Loucy (cell line): ENCODE data around the gene EXTL1.
"Not testable (repeated sequence)": the region's sequence is repeated elsewhere in the genome, so short reads cannot be mapped to it uniquely, and the experiment has no call there.

Experiments used
- H2AFZ ChIP-seq: fragments of 200-600 bp; sonication (generic); 2 replicates; pipeline ENCODE4 v1.6.0; 2016; ENCODE audit warnings: antibody characterized with exemption, mild to moderate bottlenecking, low read length, moderate library complexity
- H3F3A ChIP-seq: fragments of 200-600 bp; 2 replicates; pipeline ENCODE4 v1.6.0; 2016; ENCODE audit warnings: antibody characterized with exemption, low read depth, mild to moderate bottlenecking
- H3K27me3 ChIP-seq: fragments of 200-600 bp; sonication (generic); 2 replicates; pipeline ENCODE4 v1.6.1; 2014; ENCODE audit warnings: low read length, mild to moderate bottlenecking; ENCODE audit not compliant: insufficient read depth, poor library complexity, severe bottlenecking
- H3K36me3 ChIP-seq: fragments of 200-600 bp; sonication (generic); 2 replicates; pipeline ENCODE4 v1.6.1; 2016; ENCODE audit warnings: low read length; ENCODE audit not compliant: insufficient read depth
- H3K4me1 ChIP-seq: fragments of 200-600 bp; sonication (generic); 2 replicates; pipeline ENCODE4 v1.5.1; 2014; ENCODE audit warnings: low read length, mild to moderate bottlenecking; ENCODE audit not compliant: insufficient read depth, poor library complexity, severe bottlenecking
- H3K4me2 ChIP-seq: fragments of 200-600 bp; sonication (generic); 2 replicates; pipeline ENCODE4 v1.6.0; 2014; ENCODE audit warnings: antibody characterized with exemption, low read length, low read depth, mild to moderate bottlenecking; ENCODE audit not compliant: poor library complexity, severe bottlenecking
- H3K4me3 ChIP-seq: fragments of 200-600 bp; sonication (generic); 2 replicates; pipeline ENCODE4 v1.5.1; 2014; ENCODE audit warnings: low read length, mild to moderate bottlenecking, mixed read lengths; ENCODE audit not compliant: poor library complexity, severe bottlenecking
- H3K79me2 ChIP-seq: fragments of 200-600 bp; sonication (generic); 2 replicates; pipeline ENCODE4 v1.6.1; 2014; ENCODE audit warnings: low read length; ENCODE audit not compliant: insufficient read depth
- H3K9ac ChIP-seq: fragments of 200-600 bp; sonication (generic); 2 replicates; pipeline ENCODE4 v1.6.0; 2014; ENCODE audit warnings: mild to moderate bottlenecking, low read depth, low read length, moderate library complexity; ENCODE audit not compliant: poor library complexity, severe bottlenecking
- H3K9me2 ChIP-seq: fragments of 200-600 bp; sonication (generic); replicated peaks from 2 replicates; pipeline ENCODE4 v1.6.1; 2016; ENCODE audit warnings: low read depth, low read length, mixed read lengths
- H3K9me3 ChIP-seq: fragments of 200-600 bp; sonication (generic); 2 replicates; pipeline ENCODE4 v1.6.1; 2014; ENCODE audit warnings: mild to moderate bottlenecking, antibody characterized with exemption, low read length, low read depth; ENCODE audit not compliant: insufficient read depth
- H4K20me1 ChIP-seq: fragments of 200-600 bp; sonication (generic); 2 replicates; pipeline ENCODE4 v1.6.0; 2014; ENCODE audit warnings: antibody characterized with exemption, low read length, mild to moderate bottlenecking; ENCODE audit not compliant: insufficient read depth, poor library complexity, severe bottlenecking
- EZH2phosphoT487 ChIP-seq: fragments of 200-600 bp; IDR thresholded peaks from 2 replicates; pipeline ENCODE4 v1.6.1; 2018; ENCODE audit warnings: antibody characterized with exemption, mild to moderate bottlenecking, moderate library complexity, borderline replicate concordance
- TF ChIP-seq, protein P1 (sequence below): fragments of 200-600 bp; sonication (generic); conservative IDR thresholded peaks from 2 replicates; pipeline ENCODE4 v1.5.1; 2014; ENCODE audit warnings: mild to moderate bottlenecking, antibody characterized with exemption, low read length

The EXTL1 gene

DNA sequence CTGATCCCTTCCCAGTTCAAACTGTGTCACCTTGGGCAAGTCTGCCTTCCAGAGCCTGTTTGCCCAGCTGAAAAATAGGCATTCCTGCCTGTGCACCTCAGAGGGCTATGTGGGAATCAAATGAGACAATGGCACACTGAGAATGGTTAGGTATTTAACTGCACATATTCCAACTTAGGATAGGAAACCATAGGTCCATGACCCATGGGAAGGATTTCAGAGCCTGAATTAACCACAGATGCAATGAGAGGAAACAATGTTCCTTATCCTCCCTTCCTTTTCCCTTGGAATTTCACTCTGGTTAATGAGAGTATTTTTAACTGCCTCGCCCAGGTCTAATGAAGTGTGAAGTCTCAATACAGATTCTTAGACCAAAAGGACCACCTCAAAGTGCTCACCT lies 36.4 kb upstream of the EXTL1 start:
- no peak for TF ChIP-seq EZH2phosphoT487
- TF ChIP-seq, protein P1, sequence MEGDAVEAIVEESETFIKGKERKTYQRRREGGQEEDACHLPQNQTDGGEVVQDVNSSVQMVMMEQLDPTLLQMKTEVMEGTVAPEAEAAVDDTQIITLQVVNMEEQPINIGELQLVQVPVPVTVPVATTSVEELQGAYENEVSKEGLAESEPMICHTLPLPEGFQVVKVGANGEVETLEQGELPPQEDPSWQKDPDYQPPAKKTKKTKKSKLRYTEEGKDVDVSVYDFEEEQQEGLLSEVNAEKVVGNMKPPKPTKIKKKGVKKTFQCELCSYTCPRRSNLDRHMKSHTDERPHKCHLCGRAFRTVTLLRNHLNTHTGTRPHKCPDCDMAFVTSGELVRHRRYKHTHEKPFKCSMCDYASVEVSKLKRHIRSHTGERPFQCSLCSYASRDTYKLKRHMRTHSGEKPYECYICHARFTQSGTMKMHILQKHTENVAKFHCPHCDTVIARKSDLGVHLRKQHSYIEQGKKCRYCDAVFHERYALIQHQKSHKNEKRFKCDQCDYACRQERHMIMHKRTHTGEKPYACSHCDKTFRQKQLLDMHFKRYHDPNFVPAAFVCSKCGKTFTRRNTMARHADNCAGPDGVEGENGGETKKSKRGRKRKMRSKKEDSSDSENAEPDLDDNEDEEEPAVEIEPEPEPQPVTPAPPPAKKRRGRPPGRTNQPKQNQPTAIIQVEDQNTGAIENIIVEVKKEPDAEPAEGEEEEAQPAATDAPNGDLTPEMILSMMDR: no peak
- Histone ChIP-seq H3K4me3 (no peak overlapping the region), H3K27me3 (no peaks in the 10 kb centered on the region), H3F3A (no peaks in the 10 kb centered on the region), H3K9ac (no peak overlapping the region), H3K36me3 (peaks cover 15% of the 10 kb centered on the region; the same call in 1 of the 2 replicates), H3K4me1 (peaks cover 36% of the 10 kb centered on the region), H4K20me1 (no peaks in the 10 kb centered on the region), H2AFZ (no peak overlapping the region), H3K4me2 (peak overlapping the region; percentile 23), H3K9me3 (no peaks in the 10 kb centered on the region), H3K79me2 (peaks cover 16% of the 10 kb centered on the region; the same call in 1 of the 2 replicates), H3K9me2 (no peaks in the 10 kb centered on the region)

GRCh38 chr1:25985670-25986069 lies 35.9 kb upstream of the EXTL1 start:
- peaks cover 15% of the 10 kb centered on the region; the same call in 1 of the 2 replicates for H3K36me3 ChIP-seq
- peak overlapping the region; percentile 0 for H3K4me3 ChIP-seq
- H4K20me1 ChIP-seq: no peaks in the 10 kb centered on the region
- peaks cover 40% of the 10 kb centered on the region for H3K4me1 ChIP-seq
- H3K9me3 ChIP-seq: no peaks in the 10 kb centered on the region
- H3K27me3 ChIP-seq: no peaks in the 10 kb centered on the region
- TF ChIP-seq EZH2phosphoT487: no peak
- no peaks in the 10 kb centered on the region for H3F3A ChIP-seq
- peaks cover 16% of the 10 kb centered on the region; the same call in 1 of the 2 replicates for H3K79me2 ChIP-seq
- no peak overlapping the region for H3K9ac ChIP-seq
- H3K9me2 ChIP-seq: no peaks in the 10 kb centered on the region
- H2AFZ ChIP-seq: no peak overlapping the region
- peak overlapping the region; percentile 23 for H3K4me2 ChIP-seq

DNA sequence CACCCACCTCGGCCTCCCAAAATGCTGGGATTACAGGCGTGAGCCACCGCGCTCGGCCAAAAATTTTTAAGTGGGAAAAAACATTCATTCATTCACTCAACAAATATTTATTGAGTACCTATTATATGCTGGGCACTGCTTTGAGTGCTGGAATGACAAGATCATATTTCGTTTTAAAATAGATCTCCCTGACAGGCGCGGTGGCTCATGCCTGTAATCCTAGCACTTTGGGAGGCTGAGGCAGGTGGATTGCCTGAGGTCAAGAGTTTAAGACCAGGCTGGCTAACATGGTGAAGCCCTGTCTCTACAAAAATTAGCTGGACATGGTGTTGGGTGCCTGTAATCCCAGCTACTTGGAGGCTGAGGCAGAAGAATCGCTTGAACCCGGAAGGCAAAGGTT lies 34.8 kb upstream of the EXTL1 start:
- not testable (repeated sequence) for H3K27me3 ChIP-seq, H3K9me2 ChIP-seq, H3K9ac ChIP-seq, H4K20me1 ChIP-seq, H3K9me3 ChIP-seq, H3K4me2 ChIP-seq, H2AFZ ChIP-seq, H3F3A ChIP-seq, H3K4me3 ChIP-seq
- H3K4me1 ChIP-seq: peaks cover 48% of the 10 kb centered on the region
- H3K79me2 ChIP-seq: peaks cover 16% of the 10 kb centered on the region; the same call in 1 of the 2 replicates
- H3K36me3 ChIP-seq: peaks cover 11% of the 10 kb centered on the region; the same call in 1 of the 2 replicates

- Histone ChIP-seq H3K9me3 (no peaks in the 10 kb centered on the region), H3K79me2 (peaks cover 16% of the 10 kb centered on the region; the same call in 1 of the 2 replicates), H3K9ac (peak overlapping the region; percentile 29), H3K9me2 (no peaks in the 10 kb centered on the region), H3K4me1 (peaks cover 58% of the 10 kb centered on the region), H3K4me2 (peak overlapping the region; percentile 31), H4K20me1 (no peaks in the 10 kb centered on the region), H3F3A (no peaks in the 10 kb centered on the region), H3K27me3 (no peaks in the 10 kb centered on the region), H3K4me3 (no peak overlapping the region), H3K36me3 (peaks cover under 1% of the 10 kb centered on the region; the same call in 1 of the 2 replicates), H2AFZ (no peak overlapping the region)
- TF ChIP-seq, protein P1: no peak
- no peak for TF ChIP-seq EZH2phosphoT487
Observed at GRCh38 chr1:25987951-25988350, 33.6 kb upstream of the EXTL1 start.
